OCI-LY1 (cell line): ENCODE measurements around the gene RIPPLY2.

Source experiments
- CTCF ChIP-seq: fragments of 200-600 bp; sonication (generic), shearing (Covaris generic); IDR thresholded peaks from 2 replicates; pipeline ENCODE4 v1.5.1; 2017; ENCODE audit warnings: mild to moderate bottlenecking, antibody characterized with exemption, low read length, moderate library complexity, mixed read lengths
- EZH2 ChIP-seq: fragments of 200-600 bp; sonication (generic), shearing (Covaris generic); IDR thresholded peaks from 2 replicates; pipeline ENCODE4 v1.8.0; 2017; ENCODE audit warnings: borderline replicate concordance, mixed run types, mild to moderate bottlenecking, antibody characterized with exemption, low read length, moderate library complexity, mixed read lengths

- TF ChIP-seq CTCF = no peak
- TF ChIP-seq EZH2 = no peak
Observed at GRCh38 chr6:83847179-83847578, 6.0 kb upstream of the RIPPLY2 start.
